ENCODE data around the gene SYNDIG1.
"Not testable (repeated sequence)": the region's sequence is repeated elsewhere in the genome, so short reads cannot be mapped to it uniquely, and the experiment has no call there.

Gene SYNDIG1

DNA sequence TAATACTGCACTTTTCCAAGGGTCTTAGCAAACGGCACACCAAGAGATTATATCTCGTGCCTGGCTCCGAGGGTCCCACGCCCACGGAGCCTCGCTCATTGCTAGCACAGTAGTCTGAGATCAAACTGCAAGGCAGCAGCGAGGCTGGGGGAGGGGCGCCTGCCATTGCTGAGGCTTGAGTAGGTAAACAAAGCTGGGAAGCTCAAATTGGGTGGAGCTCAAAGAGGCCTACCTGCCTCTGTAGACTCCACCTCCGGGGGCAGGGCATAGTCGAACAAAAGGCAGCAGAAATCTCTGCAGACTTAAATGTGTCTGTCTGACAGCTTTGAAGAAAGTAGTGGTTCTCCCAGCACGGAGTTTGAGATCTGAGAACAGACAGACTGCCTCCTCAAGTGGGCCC lies 43.0 kb downstream of the SYNDIG1 start:
- not testable (repeated sequence) for H2BK120ac ChIP-seq (ENCODE audit: low read depth, low read length); H3K9me3 ChIP-seq (ENCODE audit: control insufficient read depth, low read length); H2AFZ ChIP-seq (ENCODE audit: low read depth, low read length); H3K27me3 ChIP-seq (ENCODE audit: control insufficient read depth in 1 of 2, insufficient read depth in 1 of 2, low read length in 2 of 2); H4K91ac ChIP-seq (ENCODE audit: low read length); H3K18ac ChIP-seq (ENCODE audit: low read depth in 1 of 2, low read length in 2 of 2); H3K27ac ChIP-seq (ENCODE audit: low read length, poor library complexity, severe bottlenecking); DNase-seq; H3K9ac ChIP-seq (ENCODE audit: low read length); H3K4me2 ChIP-seq (ENCODE audit: low read length, poor library complexity, severe bottlenecking); H4K8ac ChIP-seq (ENCODE audit: low read length); H3K23ac ChIP-seq (ENCODE audit: low read length in 2 of 2); H2BK12ac ChIP-seq (ENCODE audit: low read length in 2 of 2); H3K14ac ChIP-seq (ENCODE audit: low read length in 2 of 2); H2BK5ac ChIP-seq (ENCODE audit: low read depth, low read length, poor library complexity, severe bottlenecking); H2AK5ac ChIP-seq (ENCODE audit: low read length, severe bottlenecking); H2BK15ac ChIP-seq (ENCODE audit: low read depth, poor library complexity, severe bottlenecking); H3K79me1 ChIP-seq (replicated peaks; ENCODE audit: low read length, poor library complexity, severe bottlenecking); H3K4me1 ChIP-seq (ENCODE audit: control insufficient read depth, insufficient read depth, low read depth, low read length); H3K4ac ChIP-seq (ENCODE audit: low read depth in 1 of 2, low read length in 2 of 2); H3K36me3 ChIP-seq (ENCODE audit: control insufficient read depth in 1 of 2, insufficient read depth in 2 of 2, low read depth in 1 of 2, low read length in 2 of 2); H3K4me3 ChIP-seq (ENCODE audit: insufficient read depth in 1 of 2, low read depth in 1 of 2, low read length in 2 of 2)
- WGBS: 79% methylated on average over 11 of the region's 11 CpGs

DNA sequence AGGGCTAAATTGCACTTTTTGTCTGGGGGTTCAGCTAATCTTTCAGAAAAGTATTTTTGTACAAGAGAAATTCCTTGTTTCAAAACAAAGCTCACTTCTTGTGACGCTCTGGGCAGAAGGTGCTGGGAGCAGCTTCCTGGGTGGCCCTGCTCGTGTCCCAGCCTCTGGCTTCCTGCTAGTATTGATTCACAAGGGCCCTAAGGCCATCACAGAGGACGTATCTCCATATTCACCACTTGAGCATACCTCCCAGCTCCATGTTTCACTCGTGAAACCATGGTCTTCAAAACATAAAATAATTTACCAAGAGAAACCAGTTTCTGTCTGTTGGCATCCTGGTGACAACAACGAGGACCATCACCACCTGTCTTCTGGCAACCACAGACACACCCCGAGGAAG lies 49.1 kb downstream of the SYNDIG1 start:
- H3K18ac ChIP-seq (ENCODE audit: low read depth in 1 of 2, low read length in 2 of 2): no peak overlapping the region
- H2AFZ ChIP-seq (ENCODE audit: low read depth, low read length): no peak overlapping the region
- no peaks in the 10 kb centered on the region for H3K27me3 ChIP-seq (ENCODE audit: control insufficient read depth in 1 of 2, insufficient read depth in 1 of 2, low read length in 2 of 2)
- no peak overlapping the region for H2BK120ac ChIP-seq (ENCODE audit: low read depth, low read length)
- no peak overlapping the region for H3K23ac ChIP-seq (ENCODE audit: low read length in 2 of 2)
- no peak overlapping the region for H2BK15ac ChIP-seq (ENCODE audit: low read depth, poor library complexity, severe bottlenecking)
- no peak overlapping the region for H3K4ac ChIP-seq (ENCODE audit: low read depth in 1 of 2, low read length in 2 of 2)
- H2BK5ac ChIP-seq (ENCODE audit: low read depth, low read length, poor library complexity, severe bottlenecking): no peak overlapping the region
- H4K91ac ChIP-seq (ENCODE audit: low read length): no peak overlapping the region
- no peak overlapping the region for H3K27ac ChIP-seq (ENCODE audit: low read length, poor library complexity, severe bottlenecking)
- H3K4me3 ChIP-seq (ENCODE audit: insufficient read depth in 1 of 2, low read depth in 1 of 2, low read length in 2 of 2): no peak overlapping the region
- H3K4me1 ChIP-seq (ENCODE audit: control insufficient read depth, insufficient read depth, low read depth, low read length): no peaks in the 10 kb centered on the region
- no peak overlapping the region for H2AK5ac ChIP-seq (ENCODE audit: low read length, severe bottlenecking)
- no peaks in the 10 kb centered on the region for H3K9me3 ChIP-seq (ENCODE audit: control insufficient read depth, low read length)
- no peak overlapping the region for H2BK12ac ChIP-seq (ENCODE audit: low read length in 2 of 2)
- WGBS: 60% methylated on average over 6 of the region's 6 CpGs
- no peaks in the 10 kb centered on the region for H3K36me3 ChIP-seq (ENCODE audit: control insufficient read depth in 1 of 2, insufficient read depth in 2 of 2, low read depth in 1 of 2, low read length in 2 of 2)
- H4K8ac ChIP-seq (ENCODE audit: low read length): no peak overlapping the region
- no peak overlapping the region for H3K9ac ChIP-seq (ENCODE audit: low read length)
- no peak overlapping the region for H3K4me2 ChIP-seq (ENCODE audit: low read length, poor library complexity, severe bottlenecking)
- no peak overlapping the region for H3K14ac ChIP-seq (ENCODE audit: low read length in 2 of 2)
- no peaks in the 10 kb centered on the region for H3K79me1 ChIP-seq (replicated peaks; ENCODE audit: low read length, poor library complexity, severe bottlenecking)
- no peak for DNase-seq

GRCh38 chr20:24519476-24519875 lies 50.0 kb downstream of the SYNDIG1 start:
- 91% methylated on average over 5 of the region's 6 CpGs for WGBS
- no peak overlapping the region for H3K4ac ChIP-seq (ENCODE audit: low read depth in 1 of 2, low read length in 2 of 2)
- no peaks in the 10 kb centered on the region for H3K79me1 ChIP-seq (replicated peaks; ENCODE audit: low read length, poor library complexity, severe bottlenecking)
- H2AK5ac ChIP-seq (ENCODE audit: low read length, severe bottlenecking): no peak overlapping the region
- no peak overlapping the region for H2AFZ ChIP-seq (ENCODE audit: low read depth, low read length)
- no peaks in the 10 kb centered on the region for H3K36me3 ChIP-seq (ENCODE audit: control insufficient read depth in 1 of 2, insufficient read depth in 2 of 2, low read depth in 1 of 2, low read length in 2 of 2)
- no peak overlapping the region for H3K9ac ChIP-seq (ENCODE audit: low read length)
- no peak overlapping the region for H2BK12ac ChIP-seq (ENCODE audit: low read length in 2 of 2)
- H3K18ac ChIP-seq (ENCODE audit: low read depth in 1 of 2, low read length in 2 of 2): no peak overlapping the region
- H2BK120ac ChIP-seq (ENCODE audit: low read depth, low read length): no peak overlapping the region
- no peak overlapping the region for H4K91ac ChIP-seq (ENCODE audit: low read length)
- no peaks in the 10 kb centered on the region for H3K9me3 ChIP-seq (ENCODE audit: control insufficient read depth, low read length)
- H3K4me3 ChIP-seq (ENCODE audit: insufficient read depth in 1 of 2, low read depth in 1 of 2, low read length in 2 of 2): no peak overlapping the region
- H3K27ac ChIP-seq (ENCODE audit: low read length, poor library complexity, severe bottlenecking): no peak overlapping the region
- no peak overlapping the region for H4K8ac ChIP-seq (ENCODE audit: low read length)
- no peaks in the 10 kb centered on the region for H3K4me1 ChIP-seq (ENCODE audit: control insufficient read depth, insufficient read depth, low read depth, low read length)
- no peak for DNase-seq
- no peak overlapping the region for H2BK15ac ChIP-seq (ENCODE audit: low read depth, poor library complexity, severe bottlenecking)
- H3K27me3 ChIP-seq (ENCODE audit: control insufficient read depth in 1 of 2, insufficient read depth in 1 of 2, low read length in 2 of 2): no peaks in the 10 kb centered on the region
- no peak overlapping the region for H3K14ac ChIP-seq (ENCODE audit: low read length in 2 of 2)
- no peak overlapping the region for H3K4me2 ChIP-seq (ENCODE audit: low read length, poor library complexity, severe bottlenecking)
- no peak overlapping the region for H3K23ac ChIP-seq (ENCODE audit: low read length in 2 of 2)
- H2BK5ac ChIP-seq (ENCODE audit: low read depth, low read length, poor library complexity, severe bottlenecking): no peak overlapping the region

DNA sequence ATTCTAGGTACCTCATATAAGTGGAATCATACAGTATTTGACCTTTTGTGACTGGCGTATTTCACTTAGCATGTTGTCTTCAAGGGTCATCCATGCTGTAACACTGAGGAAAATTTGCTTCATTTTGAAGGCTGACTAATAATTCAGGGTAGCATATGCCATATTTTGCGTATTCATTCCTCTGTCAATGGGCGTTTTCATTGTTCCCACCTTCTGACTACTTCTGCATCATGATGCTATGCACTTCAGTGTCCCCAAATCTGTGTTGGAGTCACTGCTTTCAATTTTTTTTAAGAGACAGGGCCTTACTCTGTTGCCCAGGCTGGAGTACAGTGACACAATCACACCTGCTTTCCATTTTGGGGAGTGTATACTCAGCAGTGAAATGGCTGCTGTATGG lies 51.6 kb downstream of the SYNDIG1 start:
- Histone ChIP-seq H3K14ac (ENCODE audit: low read length in 2 of 2) (no peak overlapping the region), H2BK120ac (ENCODE audit: low read depth, low read length) (no peak overlapping the region), H3K27me3 (ENCODE audit: control insufficient read depth in 1 of 2, insufficient read depth in 1 of 2, low read length in 2 of 2) (no peaks in the 10 kb centered on the region), H2AFZ (ENCODE audit: low read depth, low read length) (no peak overlapping the region), H4K8ac (ENCODE audit: low read length) (no peak overlapping the region), H3K23ac (ENCODE audit: low read length in 2 of 2) (no peak overlapping the region), H3K9me3 (ENCODE audit: control insufficient read depth, low read length) (no peaks in the 10 kb centered on the region), H2BK5ac (ENCODE audit: low read depth, low read length, poor library complexity, severe bottlenecking) (no peak overlapping the region), H2BK15ac (ENCODE audit: low read depth, poor library complexity, severe bottlenecking) (no peak overlapping the region), H3K79me1 (replicated peaks; ENCODE audit: low read length, poor library complexity, severe bottlenecking) (no peaks in the 10 kb centered on the region), H2BK12ac (ENCODE audit: low read length in 2 of 2) (no peak overlapping the region), H3K9ac (ENCODE audit: low read length) (no peak overlapping the region), H3K27ac (ENCODE audit: low read length, poor library complexity, severe bottlenecking) (no peak overlapping the region), H3K4me2 (ENCODE audit: low read length, poor library complexity, severe bottlenecking) (no peak overlapping the region), H3K4me1 (ENCODE audit: control insufficient read depth, insufficient read depth, low read depth, low read length) (no peaks in the 10 kb centered on the region), H3K4ac (ENCODE audit: low read depth in 1 of 2, low read length in 2 of 2) (no peak overlapping the region), H3K4me3 (ENCODE audit: insufficient read depth in 1 of 2, low read depth in 1 of 2, low read length in 2 of 2) (no peak overlapping the region), H2AK5ac (ENCODE audit: low read length, severe bottlenecking) (no peak overlapping the region), H3K36me3 (ENCODE audit: control insufficient read depth in 1 of 2, insufficient read depth in 2 of 2, low read depth in 1 of 2, low read length in 2 of 2) (no peaks in the 10 kb centered on the region), H4K91ac (ENCODE audit: low read length) (no peak overlapping the region), H3K18ac (ENCODE audit: low read depth in 1 of 2, low read length in 2 of 2) (no peak overlapping the region)
- WGBS: 81% methylated on average over 3 of the region's 3 CpGs
- DNase-seq: no peak
